Mesenchymal stem cell (in vitro differentiated cells and primary cell): Measurements from ENCODE around the gene PRKD1. TPM values are rescaled to one million over a fixed set of nuclear protein-coding genes. Genes with fewer than 3 reads are reported as not detected.

Source experiments
- DNase-seq: peaks from one replicate; pipeline ENCODE4 v3.0.0-alpha.2; 2013
- H2AFZ ChIP-seq: one replicate; pipeline ENCODE4 v1.6.1; 2013; ENCODE audit warnings: low read depth, mild to moderate bottlenecking, control low read depth, inconsistent platforms, low read length, moderate library complexity
- H2AK5ac ChIP-seq: 2 replicates; pipeline ENCODE4 v1.6.1; 2013; ENCODE audit warnings: low read length, moderate library complexity, mild to moderate bottlenecking, inconsistent platforms; ENCODE audit not compliant: severe bottlenecking
- H2BK120ac ChIP-seq: one replicate; pipeline ENCODE4 v1.6.1; 2013; ENCODE audit warnings: low read depth, mild to moderate bottlenecking, inconsistent platforms, low read length, moderate library complexity
- H2BK12ac ChIP-seq, 2 experiments: one replicate each; pipeline ENCODE4 v1.6.1; 2013; ENCODE audit warnings: inconsistent platforms in 2 of 2, low read length in 2 of 2, mild to moderate bottlenecking in 2 of 2, moderate library complexity in 2 of 2, control low read depth in 1 of 2
- H2BK15ac ChIP-seq: one replicate; pipeline ENCODE4 v1.6.1; 2013; ENCODE audit warnings: mild to moderate bottlenecking, low read depth, inconsistent platforms; ENCODE audit not compliant: poor library complexity, severe bottlenecking
- H2BK5ac ChIP-seq: 2 replicates; pipeline ENCODE4 v1.6.1; 2013; ENCODE audit warnings: low read depth, mild to moderate bottlenecking, low read length, control low read depth, inconsistent platforms; ENCODE audit not compliant: poor library complexity, severe bottlenecking
- H3K14ac ChIP-seq, 2 experiments: one replicate each; pipeline ENCODE4 v1.6.1; 2013; ENCODE audit warnings: inconsistent platforms in 2 of 2, low read length in 2 of 2, control low read depth in 1 of 2, mild to moderate bottlenecking in 1 of 2, moderate library complexity in 1 of 2
- H3K18ac ChIP-seq, 2 experiments: one replicate each; pipeline ENCODE4 v1.6.1; 2013; ENCODE audit warnings: inconsistent platforms in 2 of 2, low read length in 2 of 2, control low read depth in 1 of 2, low read depth in 1 of 2, mild to moderate bottlenecking in 1 of 2
- H3K23ac ChIP-seq, 2 experiments: one replicate each; pipeline ENCODE4 v1.6.1; 2013; ENCODE audit warnings: inconsistent platforms in 2 of 2, low read length in 2 of 2, mild to moderate bottlenecking in 2 of 2, moderate library complexity in 2 of 2, control low read depth in 1 of 2
- H3K27ac ChIP-seq: 2 replicates; pipeline ENCODE4 v1.5.1; 2013; ENCODE audit warnings: mild to moderate bottlenecking, moderate library complexity, low read length, control low read depth, inconsistent platforms; ENCODE audit not compliant: poor library complexity, severe bottlenecking
- H3K27me3 ChIP-seq, 2 experiments: 2 replicates each; pipeline versions ENCODE4 v1.6.1 to v1.7.0; 2013; ENCODE audit warnings: low read length in 2 of 2, mild to moderate bottlenecking in 2 of 2, moderate library complexity in 2 of 2, control low read depth in 1 of 2, inconsistent platforms in 1 of 2; ENCODE audit not compliant: control insufficient read depth in 1 of 2, insufficient read depth in 1 of 2
- H3K36me3 ChIP-seq, 2 experiments: 2 replicates each; pipeline versions ENCODE4 v1.6.1 to v1.7.0; 2013; ENCODE audit warnings: low read length in 2 of 2, control low read depth in 1 of 2, inconsistent platforms in 1 of 2, low read depth in 1 of 2, mild to moderate bottlenecking in 1 of 2; ENCODE audit not compliant: insufficient read depth in 2 of 2, control insufficient read depth in 1 of 2
- H3K4ac ChIP-seq, 2 experiments: one replicate each; pipeline ENCODE4 v1.6.1; 2013; ENCODE audit warnings: inconsistent platforms in 2 of 2, low read length in 2 of 2, mild to moderate bottlenecking in 2 of 2, moderate library complexity in 2 of 2, control low read depth in 1 of 2, low read depth in 1 of 2
- H3K4me1 ChIP-seq: 2 replicates; pipeline ENCODE4 v1.6.1; 2013; ENCODE audit warnings: low read depth, low read length, control low read depth; ENCODE audit not compliant: control insufficient read depth, insufficient read depth
- H3K4me2 ChIP-seq: 2 replicates; pipeline ENCODE4 v1.6.1; 2013; ENCODE audit warnings: low read length, mild to moderate bottlenecking, inconsistent platforms; ENCODE audit not compliant: poor library complexity, severe bottlenecking
- H3K4me3 ChIP-seq, 2 experiments: 2 replicates each; pipeline versions ENCODE4 v1.5.1 to v1.7.0; 2013; ENCODE audit warnings: low read length in 2 of 2, mild to moderate bottlenecking in 2 of 2, control low read depth in 1 of 2, low read depth in 1 of 2; ENCODE audit not compliant: insufficient read depth in 1 of 2
- H3K79me1 ChIP-seq: replicated peaks from 2 replicates; pipeline ENCODE4 v1.6.1; 2013; ENCODE audit warnings: mild to moderate bottlenecking, control low read depth, low read length, inconsistent platforms; ENCODE audit not compliant: poor library complexity, severe bottlenecking
- H3K9ac ChIP-seq: 2 replicates; pipeline ENCODE4 v1.7.0; 2013; ENCODE audit warnings: mild to moderate bottlenecking, low read length, moderate library complexity
- H3K9me3 ChIP-seq: 2 replicates; pipeline ENCODE4 v1.7.0; 2013; ENCODE audit warnings: mild to moderate bottlenecking, low read length; ENCODE audit not compliant: control insufficient read depth
- H4K8ac ChIP-seq: one replicate; pipeline ENCODE4 v1.6.1; 2013; ENCODE audit warnings: inconsistent platforms, mild to moderate bottlenecking, low read length, moderate library complexity
- H4K91ac ChIP-seq: one replicate; pipeline ENCODE4 v1.6.1; 2013; ENCODE audit warnings: mild to moderate bottlenecking, low read length, inconsistent platforms
- WGBS: methylation state at CpG from one replicate; pipeline ENCODE4 v1.1.7; 2013; ENCODE audit warnings: mixed read lengths; 5-methylcytosine and 5-hydroxymethylcytosine counted together
- small RNA-seq: library from polyadenylated mRNA; stranded (forward); fragments of <200 nt; extraction: miRNeasy Mini kit (QIAGEN cat#:217004); gene quantifications from one replicate; pipeline ENCODE3, GENCODE V24; 2013; ENCODE audit warnings: low read depth

Gene PRKD1

DNA sequence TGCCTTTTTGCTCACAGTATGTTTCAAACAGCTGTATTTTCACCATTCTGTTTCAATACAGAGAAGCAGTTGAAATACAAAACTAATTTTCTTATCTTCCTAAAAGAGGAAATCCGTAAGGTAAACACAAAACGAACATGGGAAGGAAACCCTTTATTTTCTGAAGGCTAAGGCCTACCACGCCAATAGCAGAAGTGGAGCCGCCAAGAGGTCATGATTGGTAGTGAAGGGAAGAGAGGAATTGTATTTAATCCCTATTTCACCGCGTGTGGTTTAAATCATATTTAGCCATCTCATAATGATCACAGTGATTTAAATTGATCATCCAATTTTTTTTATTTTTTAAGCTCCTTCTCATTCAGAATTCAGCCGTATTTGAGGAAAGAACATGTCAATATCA is 398.2 kb downstream of the PRKD1 start:
- Histone ChIP-seq H4K8ac (no peak overlapping the region), H3K27me3 (peaks cover 18 to 20% of the 10 kb centered on the region in 2 experiments), H2AFZ (no peak overlapping the region), H3K9me3 (no peaks in the 10 kb centered on the region), H3K79me1 (no peaks in the 10 kb centered on the region), H3K9ac (no peak overlapping the region), H2AK5ac (no peak overlapping the region), H3K4me1 (no peaks in the 10 kb centered on the region), H3K18ac (no peak overlapping the region), H2BK120ac (no peak overlapping the region), H3K4ac (no peak overlapping the region), H3K27ac (no peak overlapping the region), H3K36me3 (no peaks in the 10 kb centered on the region), H2BK12ac (no peak overlapping the region), H3K23ac (no peak overlapping the region), H2BK15ac (no peak overlapping the region), H2BK5ac (no peak overlapping the region), H3K4me2 (no peak overlapping the region), H3K14ac (no peak overlapping the region), H4K91ac (no peak overlapping the region), H3K4me3 (no peak overlapping the region)
- WGBS = 25% methylated on average over 4 of the region's 7 CpGs
- no peak for DNase-seq

DNA sequence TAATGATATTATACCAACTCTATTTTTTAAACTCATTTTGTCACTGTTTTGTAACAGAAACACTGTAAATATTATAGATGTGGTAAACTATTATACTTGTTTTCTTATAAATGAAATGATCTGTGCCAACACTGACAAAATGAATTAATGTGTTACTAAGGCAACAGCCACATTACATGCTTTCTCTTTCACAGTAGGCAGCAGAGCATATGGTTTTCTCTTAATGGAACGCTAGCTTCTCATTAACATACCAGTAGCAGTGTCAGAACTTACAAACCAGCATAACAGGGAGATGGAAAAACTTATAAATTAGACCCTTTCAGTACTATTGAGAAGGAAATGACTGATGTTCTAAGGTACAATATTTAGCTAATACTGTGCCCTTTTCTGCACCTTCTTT is 398.8 kb downstream of the PRKD1 start:
- H3K23ac ChIP-seq = no peak overlapping the region
- no peak overlapping the region for H3K4ac ChIP-seq
- no peak overlapping the region for H2BK15ac ChIP-seq
- no peak overlapping the region for H3K4me3 ChIP-seq
- H4K8ac ChIP-seq = no peak overlapping the region
- no peaks in the 10 kb centered on the region for H3K4me1 ChIP-seq
- H2AFZ ChIP-seq = no peak overlapping the region
- H3K9me3 ChIP-seq = no peaks in the 10 kb centered on the region
- H4K91ac ChIP-seq = no peak overlapping the region
- H2BK12ac ChIP-seq = no peak overlapping the region
- H3K18ac ChIP-seq = no peak overlapping the region
- H3K27me3 ChIP-seq = peaks cover 18% of the 10 kb centered on the region in 2 experiments
- no CpG with 5 or more reads among the region's 1 CpG for WGBS
- H3K14ac ChIP-seq = no peak overlapping the region
- H3K27ac ChIP-seq = no peak overlapping the region
- no peak overlapping the region for H3K9ac ChIP-seq
- no peak overlapping the region for H2BK5ac ChIP-seq
- no peak overlapping the region for H2AK5ac ChIP-seq
- H2BK120ac ChIP-seq = no peak overlapping the region
- no peaks in the 10 kb centered on the region for H3K36me3 ChIP-seq
- no peaks in the 10 kb centered on the region for H3K79me1 ChIP-seq
- H3K4me2 ChIP-seq = no peak overlapping the region
- DNase-seq = no peak

DNA sequence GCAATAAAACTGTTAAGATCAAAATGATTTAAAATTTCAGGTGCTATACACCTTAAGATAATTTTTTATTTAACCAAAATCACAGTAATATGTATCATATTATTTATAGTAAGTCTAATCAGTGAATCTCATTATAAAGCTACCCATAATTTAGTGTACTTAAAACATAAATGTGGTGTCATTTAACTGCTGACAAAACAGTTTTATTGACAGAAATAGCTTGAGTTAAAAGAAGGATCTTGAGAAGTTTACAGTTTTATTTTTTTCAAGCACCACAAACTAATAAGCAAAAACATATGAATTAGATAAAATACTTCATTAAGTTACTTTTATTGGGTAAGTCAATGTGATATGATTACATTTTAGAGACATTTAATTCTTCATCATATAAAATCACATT is 400.4 kb downstream of the PRKD1 start:
- H2AFZ ChIP-seq = no peak overlapping the region
- no peak overlapping the region for H2BK120ac ChIP-seq
- no peak overlapping the region for H2BK12ac ChIP-seq
- no peak for DNase-seq
- peaks cover 10 to 11% of the 10 kb centered on the region in 2 experiments for H3K27me3 ChIP-seq
- no peak overlapping the region for H4K91ac ChIP-seq
- no peak overlapping the region for H3K4me3 ChIP-seq
- H3K4ac ChIP-seq = no peak overlapping the region
- no peaks in the 10 kb centered on the region for H3K4me1 ChIP-seq
- H3K27ac ChIP-seq = no peak overlapping the region
- no peak overlapping the region for H3K18ac ChIP-seq
- no peak overlapping the region for H2AK5ac ChIP-seq
- no peak overlapping the region for H2BK5ac ChIP-seq
- H4K8ac ChIP-seq = no peak overlapping the region
- no peaks in the 10 kb centered on the region for H3K36me3 ChIP-seq
- H2BK15ac ChIP-seq = no peak overlapping the region
- H3K79me1 ChIP-seq = no peaks in the 10 kb centered on the region
- H3K9ac ChIP-seq = no peak overlapping the region
- no peak overlapping the region for H3K14ac ChIP-seq
- no peaks in the 10 kb centered on the region for H3K9me3 ChIP-seq
- H3K23ac ChIP-seq = no peak overlapping the region
- H3K4me2 ChIP-seq = no peak overlapping the region

Small RNAs within 50 kb of the gene (small RNA-seq; reads per million reads assigned to genes)
- gene RNU6-1234P = not detected
